Measurements from ENCODE around the gene LAT. TPM values are rescaled to one million over a fixed set of nuclear protein-coding genes. Genes with fewer than 3 reads are reported as not detected.
A peak's percentile ranks its signal among the peaks of the same experiment; 100 is the strongest.

The LAT gene
- total RNA-seq, 1 donor from 2014 or later: not detected

GRCh38 chr16:28990375-28991040 lies 5.7 kb downstream of the LAT start:
- TF ChIP-seq CTCF (IDR thresholded peaks at IDR 0.05) (no peak), EZH2 (IDR thresholded peaks at IDR 0.05) (no peak), EZH2phosphoT487 (IDR thresholded peaks at IDR 0.05) (no peak)
- no peaks in the 10 kb centered on the region for H3K27me3 ChIP-seq
- H3K27me3 Mint-ChIP-seq (ENCODE audit: insufficient read depth, low read depth): peaks cover 2% of the 10 kb centered on the region
- no peaks in the 10 kb centered on the region for H3K9me3 ChIP-seq (ENCODE audit: low read depth)
- no peak overlapping the region for H3K4me3 Mint-ChIP-seq
- peaks cover 2% of the 10 kb centered on the region for H3K36me3 Mint-ChIP-seq
- no peak overlapping the region for H3K4me3 ChIP-seq
- H3K79me2 ChIP-seq (ENCODE audit: low read depth): no peaks in the 10 kb centered on the region
- no peak overlapping the region for H3K27ac ChIP-seq
- H3K4me1 ChIP-seq: no peaks in the 10 kb centered on the region
- H3K27ac Mint-ChIP-seq: peak overlapping the region; percentile 17
- H3K36me3 ChIP-seq: no peaks in the 10 kb centered on the region
- no peaks in the 10 kb centered on the region for H3K4me1 Mint-ChIP-seq
- H3F3A ChIP-seq (ENCODE audit: low read depth): no peaks in the 10 kb centered on the region
- H4K20me1 ChIP-seq (ENCODE audit: low read depth): no peaks in the 10 kb centered on the region
- H2AFZ ChIP-seq (replicated peaks): no peak overlapping the region
- H3K9me3 Mint-ChIP-seq: no peaks in the 10 kb centered on the region
- H3K9ac ChIP-seq: no peak overlapping the region
- H3K4me2 ChIP-seq: no peak overlapping the region
- DNase-seq (ENCODE audit: low spot score): no peak

- Histone ChIP-seq H4K20me1 (ENCODE audit: low read depth) (no peaks in the 10 kb centered on the region), H3K4me3 (no peak overlapping the region), H3K9ac (no peak overlapping the region), H3F3A (ENCODE audit: low read depth) (no peaks in the 10 kb centered on the region), H3K9me3 (ENCODE audit: low read depth) (no peaks in the 10 kb centered on the region), H3K27me3 (no peaks in the 10 kb centered on the region), H3K4me2 (no peak overlapping the region), H3K36me3 (no peaks in the 10 kb centered on the region), H3K79me2 (ENCODE audit: low read depth) (no peaks in the 10 kb centered on the region), H3K4me1 (no peaks in the 10 kb centered on the region), H3K27ac (no peak overlapping the region), H2AFZ (replicated peaks) (no peak overlapping the region)
- no peak for DNase-seq (ENCODE audit: low spot score)
- H3K36me3 Mint-ChIP-seq: peaks cover 2% of the 10 kb centered on the region
- no peaks in the 10 kb centered on the region for H3K9me3 Mint-ChIP-seq
- no peak overlapping the region for H3K4me3 Mint-ChIP-seq
- H3K4me1 Mint-ChIP-seq: no peaks in the 10 kb centered on the region
- H3K27ac Mint-ChIP-seq: peak overlapping the region; percentile 46
- no peak for TF ChIP-seq EZH2phosphoT487 (IDR thresholded peaks at IDR 0.05)
- TF ChIP-seq EZH2 (IDR thresholded peaks at IDR 0.05): no peak
- TF ChIP-seq CTCF (IDR thresholded peaks at IDR 0.05): no peak
- H3K27me3 Mint-ChIP-seq (ENCODE audit: insufficient read depth, low read depth): peaks cover 2% of the 10 kb centered on the region
Measured at GRCh38 chr16:28991687-28992086, 6.8 kb downstream of the LAT start.

GRCh38 chr16:28992496-28992895 lies 7.6 kb downstream of the LAT start:
- H3K27ac ChIP-seq: no peak overlapping the region
- no peaks in the 10 kb centered on the region for H3K36me3 ChIP-seq
- no peaks in the 10 kb centered on the region for H3F3A ChIP-seq (ENCODE audit: low read depth)
- H3K27me3 ChIP-seq: no peaks in the 10 kb centered on the region
- H3K9me3 ChIP-seq (ENCODE audit: low read depth): no peaks in the 10 kb centered on the region
- H3K4me3 Mint-ChIP-seq: no peak overlapping the region
- H3K27ac Mint-ChIP-seq: peak overlapping the region; percentile 32
- no peak overlapping the region for H3K4me3 ChIP-seq
- no peaks in the 10 kb centered on the region for H3K4me1 ChIP-seq
- peaks cover 2% of the 10 kb centered on the region for H3K36me3 Mint-ChIP-seq
- no peaks in the 10 kb centered on the region for H3K79me2 ChIP-seq (ENCODE audit: low read depth)
- DNase-seq (ENCODE audit: low spot score): no peak
- no peak overlapping the region for H3K9ac ChIP-seq
- no peak overlapping the region for H2AFZ ChIP-seq (replicated peaks)
- no peak overlapping the region for H3K4me2 ChIP-seq
- H3K27me3 Mint-ChIP-seq (ENCODE audit: insufficient read depth, low read depth): peaks cover 2% of the 10 kb centered on the region
- no peaks in the 10 kb centered on the region for H4K20me1 ChIP-seq (ENCODE audit: low read depth)
- TF ChIP-seq EZH2 (IDR thresholded peaks at IDR 0.05) (no peak), EZH2phosphoT487 (IDR thresholded peaks at IDR 0.05) (no peak), CTCF (IDR thresholded peaks at IDR 0.05) (no peak)
- H3K4me1 Mint-ChIP-seq: no peaks in the 10 kb centered on the region
- H3K9me3 Mint-ChIP-seq: no peaks in the 10 kb centered on the region

Data from neural progenitor cell (in vitro differentiated cells).